Activated naive CD4-positive, alpha-beta T cell treated with anti-CD3 and anti-CD28 coated beads, Interleukin-2, amount 50 U/mL, for 24 hours (primary cell): ENCODE results near the gene ETFB.
A peak's percentile ranks its signal among the peaks of the same experiment; 100 is the strongest.

Experiments used
- H3K27ac Mint-ChIP-seq: one replicate; pipeline ENCODE4 v1.8.0; 2021; ENCODE audit warnings: mild to moderate bottlenecking, mixed read lengths
- H3K27me3 Mint-ChIP-seq: one replicate; pipeline ENCODE4 v1.8.0; 2021; ENCODE audit warnings: mixed read lengths
- H3K36me3 Mint-ChIP-seq: one replicate; pipeline ENCODE4 v1.8.0; 2021; ENCODE audit warnings: mixed read lengths
- H3K4me1 Mint-ChIP-seq: one replicate; pipeline ENCODE4 v1.8.0; 2021; ENCODE audit warnings: mixed read lengths
- H3K4me3 Mint-ChIP-seq: one replicate; pipeline ENCODE4 v1.8.0; 2021; ENCODE audit warnings: mild to moderate bottlenecking, mixed read lengths
- H3K9me3 Mint-ChIP-seq: one replicate; pipeline ENCODE4 v1.8.0; 2021; ENCODE audit warnings: mixed read lengths

Gene ETFB

DNA sequence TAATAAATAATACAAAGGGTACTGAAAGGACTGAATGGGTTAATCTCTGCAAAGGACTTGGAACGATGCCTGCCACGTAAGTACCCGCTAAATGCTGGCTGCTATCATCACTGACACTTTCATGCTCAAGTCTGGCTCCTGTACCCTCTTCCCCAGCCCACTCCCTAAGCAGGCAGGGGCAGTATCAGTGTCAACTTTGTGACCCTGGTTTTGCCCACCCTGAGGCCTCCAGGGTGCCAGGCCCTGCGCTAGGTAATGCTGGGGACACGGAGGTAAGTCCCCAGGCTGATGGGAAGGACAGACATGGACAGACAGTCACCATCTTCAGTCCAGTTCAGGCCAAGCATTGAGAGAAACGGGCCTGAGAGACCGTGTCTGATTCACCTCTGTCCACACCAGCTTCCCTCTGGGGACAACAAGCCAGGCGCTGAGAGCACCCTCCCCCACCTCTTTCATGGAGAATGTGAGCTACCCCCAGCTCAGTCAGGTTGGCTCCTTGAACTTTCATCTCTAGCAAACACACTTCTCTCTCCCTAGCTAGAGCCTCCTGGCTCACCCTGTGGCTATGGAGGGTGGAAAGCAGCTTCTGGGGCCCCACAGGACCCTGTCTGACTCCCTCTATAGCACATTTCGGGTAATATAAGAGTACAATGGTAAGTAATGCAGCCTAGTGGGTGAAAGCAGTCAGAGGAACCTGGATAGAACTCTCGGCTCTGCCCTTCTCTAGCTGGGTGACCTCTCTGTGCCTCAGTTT lies 800 bp downstream of the ETFB start:
- Mint-ChIP-seq H3K4me3 (peak overlapping the region; percentile 100), H3K27ac (peak overlapping the region; percentile 97), H3K4me1 (peaks cover 58% of the 10 kb centered on the region), H3K27me3 (no peaks in the 10 kb centered on the region), H3K36me3 (no peaks in the 10 kb centered on the region), H3K9me3 (no peaks in the 10 kb centered on the region)

DNA sequence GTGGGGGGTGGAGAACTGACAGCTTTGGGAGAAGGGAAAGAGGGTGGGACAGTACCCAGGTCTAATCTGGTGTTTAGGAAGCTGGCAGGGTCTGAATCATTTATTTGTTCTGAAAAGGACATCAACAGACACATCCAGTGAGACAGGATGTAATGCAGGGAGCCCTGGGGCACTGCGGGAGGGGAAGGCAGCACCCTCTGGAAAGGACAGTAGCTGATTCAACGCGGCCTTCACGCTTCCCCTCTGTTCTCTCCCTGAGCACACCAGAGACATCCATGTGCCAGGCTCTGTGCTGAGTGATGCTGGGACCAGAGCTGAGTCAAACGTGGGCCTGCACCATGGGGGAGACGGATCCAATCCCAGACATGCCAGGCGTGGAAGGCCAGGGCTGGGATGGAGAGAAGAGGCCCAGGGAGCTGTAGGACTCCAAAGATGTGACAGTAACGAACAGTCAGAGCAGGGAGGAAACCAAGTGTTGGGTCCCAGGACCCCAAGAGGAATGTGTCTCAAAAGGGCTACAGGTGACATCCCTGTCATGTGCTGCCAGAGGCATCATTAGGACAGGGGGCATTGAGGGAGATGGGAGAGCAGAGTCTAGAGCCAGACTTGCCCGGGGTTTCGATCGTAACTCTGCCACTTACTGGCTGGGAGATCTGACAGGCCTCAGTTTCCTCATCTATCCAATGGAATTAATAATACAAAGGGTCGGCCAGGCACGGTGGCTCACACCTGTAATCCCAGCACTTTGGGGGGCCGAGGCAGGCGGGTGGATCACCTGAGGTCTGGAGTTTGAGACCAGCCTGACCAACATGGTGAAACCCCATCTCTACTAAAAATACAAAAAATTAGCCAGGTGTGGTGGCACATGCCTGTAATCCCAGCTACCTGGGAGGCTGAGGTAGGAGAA lies 1.7 kb downstream of the ETFB start:
- Mint-ChIP-seq H3K4me1 (peaks cover 56% of the 10 kb centered on the region), H3K27me3 (no peaks in the 10 kb centered on the region), H3K36me3 (no peaks in the 10 kb centered on the region), H3K9me3 (no peaks in the 10 kb centered on the region), H3K27ac (peak overlapping the region; percentile 82), H3K4me3 (peak overlapping the region; percentile 52)

DNA sequence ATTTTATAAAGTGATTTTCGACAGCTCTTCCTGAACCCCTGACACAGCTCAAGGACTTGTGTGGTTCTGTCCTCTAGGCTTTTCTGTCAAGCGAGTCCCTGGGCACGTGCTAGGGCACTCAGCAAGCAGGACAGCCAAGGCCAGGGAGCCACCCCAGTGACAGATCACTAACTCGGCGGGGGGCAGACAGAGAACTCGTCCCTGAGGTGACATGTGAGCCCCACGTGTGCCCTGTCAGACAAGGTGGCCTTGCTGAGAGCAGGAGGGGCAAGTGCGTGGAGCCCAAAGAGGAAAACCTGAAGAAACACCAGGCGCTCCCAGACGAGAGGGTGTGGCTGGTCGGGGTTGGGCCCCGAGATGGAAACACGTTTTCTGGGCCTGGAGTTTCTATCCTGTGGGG lies 4.9 kb downstream of the ETFB start:
- Mint-ChIP-seq H3K4me1 (peaks cover 48% of the 10 kb centered on the region), H3K27ac (no peak overlapping the region), H3K36me3 (no peaks in the 10 kb centered on the region), H3K9me3 (no peaks in the 10 kb centered on the region), H3K27me3 (no peaks in the 10 kb centered on the region), H3K4me3 (no peak overlapping the region)

DNA sequence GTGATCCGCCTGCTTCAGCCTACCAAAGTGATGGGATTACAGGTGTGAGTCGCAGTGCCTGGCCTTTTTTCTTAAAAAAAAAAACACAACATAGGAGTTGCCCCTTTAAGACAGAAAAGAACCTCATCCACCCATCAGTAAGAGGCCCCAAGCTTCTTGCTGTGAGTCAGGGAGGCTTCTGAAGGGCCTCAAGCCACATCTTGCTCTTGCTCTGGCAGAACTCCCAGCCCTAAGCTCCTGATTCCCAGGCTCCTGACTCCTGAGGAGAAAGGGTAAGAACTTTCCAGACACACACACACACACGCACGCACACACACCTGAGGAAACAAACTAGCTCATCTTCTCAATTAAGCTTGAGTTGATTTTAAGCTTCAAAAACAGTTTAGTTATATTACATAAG lies 6.9 kb downstream of the ETFB start:
- H3K27ac Mint-ChIP-seq: no peak overlapping the region
- H3K27me3 Mint-ChIP-seq: no peaks in the 10 kb centered on the region
- no peak overlapping the region for H3K4me3 Mint-ChIP-seq
- no peaks in the 10 kb centered on the region for H3K9me3 Mint-ChIP-seq
- H3K36me3 Mint-ChIP-seq: no peaks in the 10 kb centered on the region
- H3K4me1 Mint-ChIP-seq: peaks cover 48% of the 10 kb centered on the region

DNA sequence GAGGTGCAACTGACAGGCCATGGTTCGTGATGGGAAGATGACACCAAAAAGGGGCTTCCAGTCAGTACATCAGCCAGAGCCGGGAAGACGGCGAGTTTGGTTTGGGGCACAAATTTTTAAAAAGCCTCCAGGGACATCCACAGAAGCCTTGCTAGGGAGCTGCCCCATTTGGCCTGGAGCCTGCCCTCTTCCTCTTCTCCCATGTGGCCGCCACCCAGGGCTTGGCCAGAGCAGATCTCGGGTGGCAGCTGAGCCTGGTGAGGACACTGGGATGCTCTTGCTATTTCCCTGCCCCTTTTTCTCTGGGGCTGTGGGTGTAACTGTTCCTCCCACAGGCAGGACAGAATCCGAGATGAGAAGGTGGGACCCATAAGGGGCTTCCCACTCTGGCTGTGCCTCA lies 8.2 kb downstream of the ETFB start:
- Mint-ChIP-seq H3K27me3 (no peaks in the 10 kb centered on the region), H3K4me1 (peaks cover 39% of the 10 kb centered on the region), H3K36me3 (no peaks in the 10 kb centered on the region), H3K4me3 (no peak overlapping the region), H3K9me3 (no peaks in the 10 kb centered on the region), H3K27ac (no peak overlapping the region)

DNA sequence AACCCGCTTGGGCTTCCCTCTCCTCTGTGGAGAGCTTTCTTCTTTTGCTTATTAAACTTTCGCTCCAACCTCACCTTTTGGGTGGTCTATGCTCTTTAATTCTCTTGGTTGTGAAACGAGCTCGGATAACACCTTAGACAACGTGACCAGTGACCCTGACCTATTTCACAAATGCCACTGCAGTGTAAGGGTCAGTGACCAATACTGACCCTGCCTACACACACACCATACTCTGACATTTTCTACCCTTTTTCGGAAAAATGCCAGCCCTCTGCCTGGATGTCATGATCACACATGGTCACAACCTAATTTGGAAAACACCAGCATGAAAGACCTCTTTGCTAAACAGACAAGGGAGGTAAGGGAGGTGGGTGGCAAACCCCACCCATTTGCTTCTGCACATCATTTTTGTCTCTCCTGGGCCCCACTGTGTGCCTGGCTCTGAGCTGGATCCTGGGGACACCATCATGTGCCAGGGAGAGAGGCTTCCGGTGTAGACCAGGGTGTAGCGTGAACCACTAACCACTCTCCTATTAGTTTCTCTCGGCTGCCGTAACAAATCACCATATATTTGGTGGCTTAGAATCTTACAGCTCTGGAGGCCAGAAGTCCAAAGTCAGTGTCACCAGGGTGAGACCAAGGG lies 9.9 kb downstream of the ETFB start:
- Mint-ChIP-seq H3K27me3 (no peaks in the 10 kb centered on the region), H3K27ac (no peak overlapping the region), H3K4me3 (no peak overlapping the region)

DNA sequence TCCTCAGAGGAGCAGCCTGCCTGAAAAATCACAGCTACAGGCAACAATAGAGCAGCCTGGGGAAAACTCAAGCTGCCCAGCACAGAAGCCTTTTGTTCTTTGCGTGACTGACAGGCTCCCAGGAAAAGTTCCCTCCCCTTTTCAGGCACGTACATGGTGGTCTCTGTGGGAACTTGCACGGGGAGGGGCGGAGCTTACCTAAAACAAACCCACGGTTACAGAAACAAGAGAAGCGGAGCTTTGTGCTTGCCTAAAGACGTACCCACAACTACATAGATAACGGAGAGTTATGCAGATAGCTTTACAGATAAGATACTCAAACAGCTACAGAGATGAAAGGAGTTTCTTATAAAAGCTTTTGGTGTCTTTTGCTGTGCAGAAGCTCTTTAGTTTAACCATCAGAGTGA lies 11.4 kb downstream of the ETFB start:
- Mint-ChIP-seq H3K27me3 (no peaks in the 10 kb centered on the region), H3K4me1 (peaks cover 28% of the 10 kb centered on the region), H3K4me3 (peak overlapping the region; percentile 1), H3K27ac (peak overlapping the region; percentile 12), H3K9me3 (no peaks in the 10 kb centered on the region), H3K36me3 (peaks cover 7% of the 10 kb centered on the region)

More for the DNA sequence above, 9.9 kb downstream of the ETFB start:
- Mint-ChIP-seq H3K9me3 (no peaks in the 10 kb centered on the region), H3K4me1 (peaks cover 28% of the 10 kb centered on the region), H3K36me3 (peaks cover 7% of the 10 kb centered on the region)

DNA sequence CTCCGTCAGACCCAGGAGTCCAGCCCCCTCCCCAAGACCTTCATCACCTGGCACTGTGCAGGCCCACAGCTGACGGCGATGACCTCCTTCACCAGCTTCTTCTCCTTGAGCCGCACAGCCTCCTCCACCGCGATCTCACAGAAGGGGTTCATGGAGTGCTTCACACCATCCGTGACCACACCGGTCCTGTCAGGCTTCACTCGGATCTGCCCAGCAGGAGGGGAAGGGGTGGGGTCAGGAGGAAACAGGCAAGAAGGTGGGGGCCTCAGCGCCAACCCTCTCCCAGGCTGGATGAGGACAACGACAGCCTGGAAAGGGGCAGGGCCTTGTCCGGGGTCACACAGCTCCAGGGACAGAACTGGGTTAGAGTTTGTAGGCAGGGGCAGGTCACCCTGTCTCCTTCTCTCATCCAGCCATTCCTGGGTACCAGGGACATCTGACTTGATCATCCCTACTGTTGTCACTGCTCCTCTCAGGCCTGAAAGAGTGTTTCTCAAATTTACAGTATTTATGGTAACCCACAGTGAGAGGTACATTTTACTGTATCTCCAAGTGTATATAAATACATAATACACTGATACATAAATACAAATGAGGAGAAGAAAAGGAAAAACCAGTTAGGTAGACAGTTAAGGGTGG lies 12.0 kb downstream of the ETFB start:
- H3K27me3 Mint-ChIP-seq: no peaks in the 10 kb centered on the region
- peaks cover 24% of the 10 kb centered on the region for H3K4me1 Mint-ChIP-seq
- no peak overlapping the region for H3K4me3 Mint-ChIP-seq
- peak overlapping the region; percentile 68 for H3K27ac Mint-ChIP-seq
- H3K9me3 Mint-ChIP-seq: no peaks in the 10 kb centered on the region
- peaks cover 7% of the 10 kb centered on the region for H3K36me3 Mint-ChIP-seq

DNA sequence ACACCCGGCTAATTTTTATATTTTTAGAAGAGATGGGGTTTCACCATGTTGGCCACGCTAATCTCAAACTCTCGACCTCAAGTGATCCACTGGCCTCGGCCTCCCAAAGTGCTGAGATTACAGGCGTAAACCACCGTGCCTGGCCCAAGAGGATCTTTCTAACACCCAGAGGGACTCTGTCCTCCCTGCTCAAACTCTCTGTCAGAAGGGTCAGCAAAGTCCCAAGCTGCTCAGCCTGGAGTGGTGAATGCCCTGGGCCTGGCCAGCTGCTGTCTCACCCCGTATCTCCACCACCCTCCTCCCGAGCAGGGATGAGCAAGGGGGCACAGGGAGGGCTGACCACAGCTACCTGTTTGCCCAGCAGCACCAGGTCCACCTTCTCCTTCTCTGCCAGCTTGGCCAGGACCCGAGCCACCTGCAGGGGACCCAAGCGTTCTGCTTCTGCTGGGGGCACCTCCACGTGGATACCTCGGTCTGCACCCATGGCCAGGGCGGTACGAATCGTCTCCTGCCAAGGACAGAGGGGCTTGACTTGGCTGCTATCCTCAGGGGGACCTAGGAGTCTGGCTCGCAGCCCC lies 13.3 kb downstream of the ETFB start:
- Mint-ChIP-seq H3K4me3 (no peak overlapping the region), H3K36me3 (peaks cover 7% of the 10 kb centered on the region), H3K9me3 (no peaks in the 10 kb centered on the region), H3K27me3 (no peaks in the 10 kb centered on the region), H3K4me1 (peaks cover 24% of the 10 kb centered on the region), H3K27ac (no peak overlapping the region)

DNA sequence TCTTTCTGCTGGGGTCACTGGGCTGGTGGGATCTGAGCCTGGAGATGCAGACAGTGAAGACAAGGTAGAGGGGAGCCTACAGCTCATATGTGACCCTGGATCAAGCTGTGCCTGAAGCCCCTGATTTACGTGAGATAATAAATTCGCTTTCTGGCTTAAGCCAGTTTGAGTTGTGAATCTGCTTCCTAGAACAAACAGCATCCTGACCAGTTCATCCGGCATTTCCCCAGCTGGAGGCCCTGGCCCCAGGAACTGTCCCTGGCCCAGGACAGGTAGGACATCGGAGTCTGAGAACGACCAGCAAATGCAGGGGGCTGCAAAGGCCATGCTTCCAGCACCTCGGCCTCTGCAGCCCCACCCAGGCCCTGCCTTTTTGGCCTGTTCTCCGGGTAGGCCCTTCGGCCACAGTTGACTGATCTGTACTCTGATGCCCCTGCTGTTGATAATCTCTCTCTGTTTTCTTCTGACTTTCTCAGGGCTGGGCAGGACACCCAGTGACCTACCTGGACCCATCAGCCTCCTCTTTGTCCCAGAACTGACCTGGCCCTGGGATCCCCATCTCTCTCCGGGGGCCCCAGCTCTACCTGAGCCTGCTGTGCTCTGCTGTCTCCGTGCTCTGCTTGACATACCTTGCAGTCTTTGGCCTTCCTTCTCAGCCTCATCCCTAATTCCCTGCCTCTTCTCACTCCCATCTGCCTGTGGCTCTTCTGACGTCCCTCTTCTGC lies 14.8 kb downstream of the ETFB start:
- Mint-ChIP-seq H3K9me3 (no peaks in the 10 kb centered on the region), H3K27ac (no peak overlapping the region)

DNA sequence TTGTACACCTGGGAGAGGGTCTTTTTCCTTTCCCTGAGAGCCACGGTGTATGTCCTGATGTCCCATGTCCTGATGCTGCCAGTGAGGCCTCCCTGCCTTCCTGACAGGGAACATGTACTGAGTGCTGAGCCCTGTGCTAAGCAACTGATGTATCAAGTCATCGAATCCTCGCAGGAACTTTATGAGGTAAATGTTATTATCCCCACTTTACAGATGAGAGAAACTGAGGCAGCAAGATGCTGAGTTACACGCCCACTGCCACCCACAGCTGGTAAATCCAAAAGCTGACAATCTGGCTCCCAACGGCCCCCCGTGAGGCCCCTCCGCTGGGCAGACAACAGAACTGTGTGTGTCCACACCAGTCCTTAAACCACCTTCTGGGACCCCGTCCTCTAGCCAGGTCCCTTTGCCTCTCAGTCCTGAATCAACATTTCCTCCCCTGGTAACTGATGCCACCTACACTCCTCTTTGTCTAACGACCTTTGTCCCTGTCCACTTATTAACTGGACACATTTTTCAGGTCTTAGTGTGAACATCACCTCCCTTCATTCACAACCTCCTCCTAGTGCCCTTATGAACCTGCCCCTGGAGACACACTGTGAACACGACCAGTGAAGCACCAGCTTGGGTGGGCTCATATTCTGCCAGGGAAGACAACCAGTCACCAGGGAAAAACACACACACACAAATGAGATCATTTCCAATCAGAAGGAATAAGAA lies 18.8 kb downstream of the ETFB start:
- H3K36me3 Mint-ChIP-seq: peaks cover 12% of the 10 kb centered on the region
- H3K9me3 Mint-ChIP-seq: no peaks in the 10 kb centered on the region
- H3K27me3 Mint-ChIP-seq: no peaks in the 10 kb centered on the region
- H3K4me1 Mint-ChIP-seq: no peaks in the 10 kb centered on the region
- H3K27ac Mint-ChIP-seq: no peak overlapping the region
- no peak overlapping the region for H3K4me3 Mint-ChIP-seq

More for the DNA sequence above, 14.8 kb downstream of the ETFB start:
- Mint-ChIP-seq H3K4me3 (no peak overlapping the region), H3K27me3 (no peaks in the 10 kb centered on the region), H3K4me1 (peaks cover 20% of the 10 kb centered on the region), H3K36me3 (peaks cover 9% of the 10 kb centered on the region)

DNA sequence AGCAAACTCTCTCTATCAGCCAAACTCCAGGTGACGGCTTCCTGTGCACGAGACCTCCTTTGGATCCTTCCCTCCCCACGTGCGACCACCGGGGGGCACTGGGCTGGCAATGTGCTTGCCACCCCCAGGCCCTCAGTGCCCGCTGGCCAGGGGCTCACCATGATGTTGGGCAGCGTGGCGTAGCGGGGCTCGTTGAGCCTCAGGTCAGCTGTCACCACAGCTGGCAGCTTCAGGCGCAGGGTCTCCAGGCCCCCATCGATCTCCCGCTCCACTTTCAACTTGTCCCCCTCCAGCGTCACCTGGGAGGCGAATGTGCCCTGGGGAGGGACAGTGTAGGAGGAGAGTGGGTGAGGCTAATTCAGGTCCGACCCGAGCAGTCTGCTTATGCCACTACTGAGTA lies 19.4 kb downstream of the ETFB start:
- Mint-ChIP-seq H3K9me3 (no peaks in the 10 kb centered on the region), H3K27me3 (no peaks in the 10 kb centered on the region), H3K36me3 (peaks cover 7% of the 10 kb centered on the region), H3K4me1 (no peaks in the 10 kb centered on the region), H3K27ac (no peak overlapping the region), H3K4me3 (no peak overlapping the region)

DNA sequence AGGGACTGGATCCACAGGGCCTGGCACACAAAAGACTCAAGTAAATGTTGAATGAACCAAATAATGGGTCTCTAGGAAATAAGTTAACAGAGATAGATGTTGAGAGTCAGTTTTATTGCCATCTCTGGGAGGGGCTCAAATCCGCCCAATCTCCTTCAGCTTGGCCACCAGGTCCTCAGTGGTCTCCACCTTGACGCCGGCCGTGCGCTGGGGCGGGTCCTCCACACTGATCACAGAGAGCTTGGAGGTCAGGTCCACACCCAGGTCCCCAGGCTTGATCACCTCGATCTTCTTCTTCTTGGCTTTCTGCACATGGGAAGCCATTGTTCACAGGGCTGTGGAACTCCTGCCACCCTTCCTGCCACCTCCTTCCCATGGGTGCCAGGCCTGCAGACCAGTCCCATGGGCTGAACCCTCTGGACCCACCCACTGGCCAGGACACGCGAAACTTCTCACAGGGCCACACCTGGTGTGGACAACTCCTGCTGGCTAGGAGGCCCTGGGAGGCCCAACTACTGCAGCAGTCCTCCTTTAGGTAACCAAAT lies 21.0 kb downstream of the ETFB start:
- Mint-ChIP-seq H3K27me3 (no peaks in the 10 kb centered on the region), H3K4me1 (no peaks in the 10 kb centered on the region), H3K4me3 (no peak overlapping the region), H3K36me3 (peaks cover 5% of the 10 kb centered on the region), H3K9me3 (no peaks in the 10 kb centered on the region), H3K27ac (peak overlapping the region; percentile 30)
